SHP77 treated with DMSO at 0.1 percent for 48 hours (cell line): ENCODE data around the gene VEGFA.
"Not testable (repeated sequence)": the region's sequence is repeated elsewhere in the genome, so short reads cannot be mapped to it uniquely, and the experiment has no call there.

ENCODE experiments used
- DNase-seq: peaks from one replicate; lab custom pipeline; 2025; lab: John Stamatoyannopoulos, UW

VEGFA gene

DNA sequence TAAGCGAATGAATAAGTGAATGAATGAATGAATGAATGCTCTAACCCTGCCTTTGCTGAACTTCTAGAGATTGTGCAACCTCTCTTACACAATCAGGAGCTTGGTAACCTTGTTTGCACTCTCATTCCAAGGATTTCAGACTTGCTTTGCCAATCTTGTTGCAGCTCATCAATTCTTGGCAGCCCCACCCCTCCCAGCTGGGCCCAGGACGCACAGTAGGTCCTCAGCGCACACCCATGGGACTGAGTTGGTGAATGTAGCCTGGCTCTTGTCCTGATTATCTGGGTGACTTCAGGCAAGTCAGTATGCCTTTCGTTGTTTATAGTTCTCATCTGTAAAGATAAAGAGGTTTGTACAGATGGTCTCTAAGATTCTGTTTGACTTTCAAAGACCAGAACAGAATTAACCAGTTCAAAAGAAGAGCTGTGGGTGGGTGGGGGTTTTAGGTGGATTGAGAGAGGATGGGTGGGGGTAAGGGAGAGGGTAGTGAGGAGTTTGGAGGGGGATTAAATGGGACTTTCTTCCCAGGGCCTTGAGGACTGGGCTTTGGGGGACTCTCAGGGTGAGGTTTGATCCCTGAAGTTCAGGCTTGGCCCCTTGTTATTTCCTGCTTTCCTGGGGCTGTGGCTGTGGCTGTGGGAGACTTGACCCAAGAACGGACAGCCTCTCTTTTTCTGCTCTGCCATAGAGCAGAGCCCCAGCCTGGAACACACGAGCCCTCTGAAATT lies 33.2 kb downstream of the VEGFA start:
- DNase-seq: no peak

DNA sequence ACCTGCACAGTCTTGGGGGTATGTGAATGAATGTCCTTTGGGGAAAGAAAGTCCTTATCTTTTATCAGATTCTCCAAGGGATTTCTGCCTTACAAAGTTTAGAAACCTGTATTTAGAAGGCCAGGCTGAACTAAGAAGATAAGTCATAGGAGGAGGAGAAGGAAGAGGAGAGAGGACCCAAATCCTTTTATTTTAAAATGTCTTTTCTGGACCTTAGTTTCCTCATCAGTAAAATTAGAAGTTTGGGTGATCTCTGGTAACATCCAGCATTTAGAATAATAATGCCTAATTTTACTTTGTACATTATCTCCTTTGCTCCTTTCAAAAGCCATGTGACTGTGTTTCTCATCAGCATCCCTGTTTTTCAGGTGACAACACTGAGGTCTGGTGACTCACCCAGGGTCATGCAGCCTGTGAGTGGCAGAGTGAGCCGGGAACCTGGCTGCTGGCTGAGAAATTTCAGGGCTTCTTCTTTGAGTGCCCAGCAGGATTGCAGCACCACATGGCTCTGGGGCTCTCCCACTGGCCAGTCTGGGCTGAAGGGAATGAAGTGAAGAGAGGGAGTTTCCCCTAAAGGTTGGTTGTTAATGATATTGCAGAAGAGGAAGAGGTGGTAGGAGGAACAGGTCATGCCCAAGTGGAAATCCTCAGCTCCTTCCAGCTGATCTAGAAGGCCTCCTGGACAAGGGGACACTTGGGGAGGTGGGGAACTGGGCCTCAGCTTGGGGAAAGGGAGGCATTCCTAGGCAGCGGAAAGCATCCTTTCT lies 34.0 kb downstream of the VEGFA start:
- DNase-seq: no peak

DNA sequence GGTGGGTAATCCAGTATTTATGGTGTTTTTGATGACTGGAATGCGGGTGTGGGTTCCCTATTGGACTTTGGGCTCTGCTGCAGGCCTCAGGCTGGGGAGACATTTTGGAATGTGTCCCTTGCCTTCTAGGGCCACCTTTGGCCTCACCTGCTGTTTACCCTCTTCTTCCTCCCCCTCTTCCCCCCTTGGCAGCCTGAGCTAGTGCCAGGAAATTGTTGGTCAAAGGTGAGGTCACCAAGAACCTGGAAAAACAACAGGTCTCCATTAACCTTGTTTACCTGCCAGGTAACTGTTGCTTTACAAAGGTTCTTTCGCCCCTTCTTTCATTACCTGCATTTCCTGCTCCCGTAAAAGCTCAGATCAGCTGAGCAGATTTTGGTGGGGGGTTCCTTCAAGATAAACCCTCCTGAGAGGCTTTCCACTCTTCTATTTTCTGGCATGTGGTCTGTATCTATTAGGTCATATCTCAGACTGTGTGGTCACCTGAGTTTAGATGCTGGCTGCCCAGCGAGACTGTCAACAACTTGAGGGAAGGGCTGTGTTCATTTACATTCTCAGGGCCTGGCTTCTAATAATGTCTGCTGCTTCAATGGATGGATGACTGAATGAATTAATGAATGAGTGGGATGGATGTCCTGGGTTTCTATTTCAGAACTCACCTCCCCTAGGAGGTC lies 34.7 kb downstream of the VEGFA start:
- no peak for DNase-seq

DNA sequence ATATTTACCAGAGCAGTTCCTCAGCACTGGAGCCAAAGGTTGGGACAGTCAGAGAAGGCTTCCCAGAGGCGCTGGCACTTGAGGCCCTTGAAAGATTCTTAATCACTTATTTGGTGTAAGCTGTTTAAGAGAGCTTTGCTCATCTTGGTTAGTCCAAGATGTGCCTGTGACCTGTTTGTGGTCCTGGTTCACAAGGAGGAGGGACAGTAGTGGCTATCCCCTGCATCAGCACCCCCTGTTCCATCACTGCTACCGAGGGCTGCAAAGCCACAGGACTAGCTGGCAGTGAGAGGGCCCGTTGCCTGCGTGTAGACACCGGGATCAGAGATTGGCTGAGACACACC lies 35.7 kb downstream of the VEGFA start:
- DNase-seq: no peak

DNA sequence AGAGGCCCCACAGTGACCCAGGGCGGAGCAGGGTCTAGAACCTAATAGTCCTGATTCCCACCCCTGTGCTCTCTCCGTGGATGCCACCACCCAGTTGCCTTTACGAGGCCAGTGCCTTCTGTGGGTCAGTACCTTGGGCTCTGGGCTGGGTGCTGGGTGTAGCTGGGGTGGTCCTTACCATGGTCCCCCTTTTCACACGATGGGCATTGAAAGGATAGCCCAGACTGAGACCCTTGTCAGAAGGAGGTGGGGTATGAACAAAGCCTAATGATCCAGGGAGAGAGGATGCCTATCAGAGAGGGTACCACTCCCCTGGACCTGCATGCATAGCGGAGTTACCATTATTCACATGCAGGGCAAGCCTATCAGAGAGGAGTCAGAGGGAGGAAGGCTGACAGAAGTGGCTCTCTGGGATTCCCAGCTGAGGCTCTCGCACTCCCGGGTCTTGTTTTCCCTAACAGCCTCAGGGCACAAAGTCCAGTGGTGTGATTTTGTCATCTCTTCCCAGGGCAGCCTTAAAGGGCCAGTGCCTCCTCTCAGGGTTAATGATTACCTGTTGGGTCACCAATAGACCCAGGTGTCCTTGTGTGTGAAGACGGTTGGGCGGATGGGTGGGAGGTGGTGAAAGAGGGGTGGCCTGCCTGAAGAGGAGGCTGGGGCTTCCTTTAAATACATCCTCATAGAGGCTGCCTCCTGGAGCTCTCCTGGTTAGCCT lies 36.2 kb downstream of the VEGFA start:
- no peak for DNase-seq

DNA sequence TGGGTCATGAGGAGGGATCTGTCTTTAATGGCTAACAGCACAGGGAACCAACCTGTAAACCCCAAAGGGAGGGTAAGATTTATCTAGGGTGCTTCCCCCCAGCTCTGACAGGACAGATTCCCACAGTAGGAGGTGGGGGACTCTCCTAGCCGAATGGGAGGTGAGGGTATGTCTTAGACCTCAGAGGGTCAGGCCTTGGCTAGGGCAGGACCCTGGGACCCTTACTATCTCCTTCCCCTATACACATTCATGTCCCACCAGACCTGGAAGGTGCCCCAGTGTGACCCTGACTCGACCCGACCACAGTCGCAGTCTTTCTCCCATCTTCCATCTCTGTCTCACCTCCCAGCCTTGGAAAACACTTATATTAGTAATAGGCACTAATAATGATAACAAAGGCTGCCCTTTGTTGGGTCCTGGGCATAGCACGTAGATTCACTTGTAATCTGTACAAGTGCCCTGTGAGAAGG lies 36.8 kb downstream of the VEGFA start:
- no peak for DNase-seq

DNA sequence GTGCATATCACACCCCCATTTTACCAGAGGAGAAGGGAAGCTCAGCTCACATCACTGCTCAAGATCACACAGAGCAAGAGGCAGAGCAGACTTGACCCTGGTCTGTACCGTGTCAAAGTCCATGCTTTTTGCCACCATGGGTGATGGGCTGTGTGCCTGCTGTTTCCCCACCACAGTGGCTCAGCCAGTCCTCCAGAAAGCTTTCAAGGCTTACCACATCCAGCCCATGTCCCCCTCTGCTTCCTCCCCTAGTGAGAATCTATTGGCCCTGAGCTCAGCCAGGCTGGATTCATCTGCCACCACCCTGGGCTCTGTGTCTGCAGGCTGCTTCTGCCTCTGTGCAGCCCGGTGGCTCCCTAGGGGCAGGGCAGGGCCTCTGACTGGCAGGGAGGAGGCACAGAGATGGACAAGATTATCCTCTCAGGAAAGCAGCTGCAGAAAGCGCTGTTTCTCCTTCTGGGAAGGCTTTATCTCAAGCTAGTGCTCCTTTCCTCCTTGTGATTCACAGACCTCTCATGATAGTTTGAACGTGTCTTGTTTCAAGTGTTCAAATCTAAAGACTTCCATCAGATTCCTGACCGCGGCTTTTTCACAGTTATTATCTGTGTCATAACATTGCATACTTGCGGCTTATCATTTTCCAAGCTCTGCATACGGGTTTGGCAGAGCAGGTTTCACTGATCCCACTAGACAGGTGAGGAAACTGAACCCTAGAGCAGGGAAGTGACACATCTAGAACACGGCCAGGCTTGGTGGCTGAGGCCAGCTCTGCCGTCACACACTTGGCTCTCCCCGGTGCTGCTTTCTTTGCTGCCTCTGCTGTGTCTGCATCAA lies 37.4 kb downstream of the VEGFA start:
- DNase-seq: no peak

DNA sequence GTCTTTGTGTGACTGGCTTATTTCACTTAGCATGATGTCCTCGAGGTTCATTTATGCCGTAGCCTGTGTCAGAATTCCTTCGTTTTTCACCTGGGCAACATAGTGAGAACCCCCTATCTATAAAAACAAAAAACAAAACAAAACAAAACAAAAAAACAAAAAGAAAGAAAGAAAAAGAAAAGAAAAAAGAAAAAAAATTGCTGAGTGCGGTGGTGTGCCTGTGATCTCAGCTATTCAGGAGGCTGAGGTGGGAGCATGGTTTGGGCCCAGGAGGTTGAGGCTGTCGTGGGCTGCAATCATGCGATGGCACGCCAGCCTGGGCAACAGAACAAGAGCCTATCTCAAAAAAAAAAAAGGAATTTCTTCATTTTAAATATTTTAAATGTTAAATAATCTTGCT lies 38.4 kb downstream of the VEGFA start:
- DNase-seq: no peak

DNA sequence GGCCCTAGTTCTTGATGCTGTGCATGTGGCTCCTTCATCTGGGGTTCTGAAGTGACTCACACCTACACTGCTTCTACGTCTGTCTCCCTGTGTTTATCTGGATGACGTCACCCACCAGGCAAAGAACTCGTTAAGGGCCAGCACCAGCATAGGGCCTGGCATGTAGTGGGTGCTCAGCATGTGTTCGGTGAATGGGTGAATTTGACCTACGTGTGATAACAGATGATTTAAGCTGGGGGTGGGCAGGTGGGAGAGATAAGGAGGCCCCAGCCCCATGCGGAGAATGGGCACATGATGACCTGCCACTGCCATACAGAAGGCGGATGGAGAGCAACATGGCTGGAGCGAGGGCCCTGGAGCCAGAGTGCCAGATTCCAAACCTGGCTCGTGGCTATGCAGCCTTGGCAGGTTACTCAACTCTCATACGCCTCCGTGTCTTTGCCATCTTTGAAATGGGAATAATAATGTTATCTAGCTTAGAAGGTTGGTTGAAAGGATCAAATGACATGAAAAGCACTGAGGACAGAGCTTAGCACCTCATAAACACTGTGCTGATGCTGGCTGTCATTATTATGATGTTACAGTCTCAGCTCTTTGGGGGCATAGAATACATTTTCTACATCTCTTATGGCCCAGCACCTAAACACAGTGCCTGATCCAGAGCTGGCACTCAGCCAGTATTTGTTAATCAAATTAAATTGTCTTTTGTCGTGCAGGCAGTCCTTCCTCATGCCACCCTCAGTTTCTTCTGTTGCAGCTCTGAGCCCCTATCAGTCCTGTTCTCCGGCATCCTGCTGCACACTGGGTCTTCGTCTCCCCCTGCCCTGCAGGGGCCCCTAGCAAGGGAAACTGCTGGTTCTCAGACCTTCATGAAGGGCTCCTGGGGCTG lies 39.6 kb downstream of the VEGFA start:
- DNase-seq: peak; percentile 41

DNA sequence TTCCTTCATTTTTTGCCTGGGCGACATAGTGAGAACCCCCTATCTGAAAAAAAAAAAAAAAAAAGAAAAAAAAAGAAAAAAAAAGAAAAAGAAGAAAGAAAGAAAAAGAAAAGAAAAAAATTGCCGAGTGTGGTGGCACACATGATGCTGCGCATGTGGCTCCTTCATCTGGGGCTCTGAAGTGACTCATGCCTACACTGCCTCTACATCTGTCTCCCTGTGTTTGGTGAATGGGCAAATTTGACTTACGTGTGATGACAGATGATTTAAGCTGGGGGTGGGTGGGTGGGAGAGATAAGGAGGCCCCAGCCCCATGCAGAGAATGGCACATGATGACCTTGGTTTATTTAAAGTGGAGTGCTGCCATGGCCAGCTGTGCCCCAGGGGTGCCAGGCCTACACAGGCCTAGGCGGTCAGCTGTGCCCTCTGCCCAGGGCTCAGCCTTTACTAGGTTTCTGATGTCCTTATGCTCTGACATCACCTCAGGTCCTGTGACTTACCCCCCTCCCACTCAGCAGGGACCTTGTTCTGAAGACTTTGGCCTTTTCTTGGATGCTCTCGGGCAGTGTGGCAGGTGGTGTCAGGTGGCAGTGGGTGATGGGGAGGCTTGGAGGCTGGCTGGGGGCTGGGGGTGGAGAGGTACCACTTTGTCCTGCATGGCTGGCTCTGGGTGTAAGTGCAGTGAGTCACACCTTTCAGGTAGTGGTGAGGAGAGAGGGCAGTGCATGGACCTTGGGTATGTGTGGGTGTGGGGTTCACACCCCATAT lies 41.1 kb downstream of the VEGFA start:
- no peak for DNase-seq

DNA sequence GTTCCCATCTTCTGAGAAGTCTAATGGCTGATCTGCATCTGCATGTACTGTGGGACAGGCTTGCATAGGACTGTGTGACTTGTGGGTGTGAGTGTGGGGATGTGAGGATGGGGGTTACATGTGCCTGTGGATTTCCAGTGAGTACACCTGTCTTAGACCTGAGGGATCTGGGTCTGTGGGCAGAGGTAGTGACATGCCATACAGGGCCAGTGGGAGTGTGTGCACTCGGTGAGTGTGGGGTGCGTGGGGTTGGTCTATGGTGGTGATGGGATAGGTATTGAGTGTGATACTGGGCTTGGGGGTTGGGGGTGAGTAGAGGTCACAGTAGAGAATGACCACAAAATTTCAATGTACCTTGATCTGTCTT lies 41.7 kb downstream of the VEGFA start:
- no peak for DNase-seq

DNA sequence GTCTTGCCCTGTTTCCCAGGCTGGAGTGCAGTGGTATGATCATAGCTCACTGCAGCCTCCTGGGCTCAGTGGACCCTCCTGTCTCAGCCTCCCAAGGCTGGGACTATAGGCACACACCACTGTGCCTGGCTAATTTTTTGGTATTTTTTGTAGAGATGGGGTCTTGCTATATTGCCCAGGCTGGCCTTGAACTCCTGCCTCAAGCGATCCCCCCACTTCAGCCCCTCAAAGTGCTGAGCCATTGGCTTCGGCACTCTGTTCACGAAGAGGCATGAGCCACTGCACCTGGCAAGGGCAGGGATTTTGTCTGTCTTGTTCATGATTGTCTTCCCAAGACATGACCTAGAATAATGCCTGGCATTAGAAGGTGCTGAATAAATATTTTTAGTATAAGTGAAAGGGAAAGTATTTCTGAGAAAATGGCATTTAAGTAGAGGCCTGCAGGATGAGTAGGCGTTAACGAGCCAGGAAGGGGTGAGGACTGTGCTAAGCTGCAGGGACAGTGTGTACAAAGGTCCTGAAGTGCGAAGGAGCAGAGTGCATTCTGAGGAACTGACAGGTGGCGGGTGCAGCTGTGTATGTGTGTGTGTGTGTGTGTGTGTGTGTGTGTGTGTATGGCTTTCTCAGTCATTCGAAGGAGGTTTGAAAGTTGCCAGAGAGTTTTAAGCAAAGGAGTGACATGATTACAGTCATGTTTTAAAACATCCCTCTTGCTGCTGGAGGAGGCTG lies 43.0 kb downstream of the VEGFA start:
- DNase-seq: no peak

DNA sequence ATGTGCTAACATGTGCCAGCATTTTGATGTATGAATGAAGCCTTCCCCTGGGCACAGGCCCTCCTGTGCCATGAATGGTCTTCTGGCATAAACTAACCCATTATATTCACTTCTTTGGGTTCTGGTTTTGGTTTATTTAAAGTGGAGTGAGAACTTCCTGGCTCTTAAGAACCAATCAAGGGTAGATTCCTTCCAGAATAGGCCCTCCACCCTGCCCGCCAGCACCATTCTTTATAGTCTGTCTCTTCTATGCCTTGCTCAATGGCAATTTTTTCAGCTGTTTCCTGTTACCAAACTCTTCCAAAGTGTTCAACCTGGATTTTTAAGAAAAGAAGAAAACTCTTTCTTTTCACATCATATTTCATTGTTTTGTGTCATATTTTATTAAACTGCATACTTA lies 44.1 kb downstream of the VEGFA start:
- no peak for DNase-seq

DNA sequence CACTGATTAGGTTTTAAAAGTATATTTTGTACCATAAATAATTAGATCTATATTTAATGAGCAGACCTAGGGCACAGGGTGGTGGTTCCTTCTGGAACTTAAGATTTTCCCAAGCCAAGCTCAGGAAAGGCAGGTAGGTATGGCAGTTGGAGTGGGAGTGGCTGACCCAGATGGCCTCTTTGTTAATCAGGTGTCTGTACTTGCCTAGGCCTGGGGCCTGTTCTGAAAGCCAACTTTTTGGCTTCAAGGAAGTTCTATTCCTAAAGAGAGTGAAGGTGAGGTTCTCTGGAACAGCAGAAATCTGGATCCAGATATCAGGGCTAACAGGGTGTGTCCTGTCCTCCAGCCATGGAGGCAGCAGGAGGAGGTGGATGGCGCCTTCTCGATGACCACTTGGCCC lies 44.9 kb downstream of the VEGFA start:
- DNase-seq: no peak

DNA sequence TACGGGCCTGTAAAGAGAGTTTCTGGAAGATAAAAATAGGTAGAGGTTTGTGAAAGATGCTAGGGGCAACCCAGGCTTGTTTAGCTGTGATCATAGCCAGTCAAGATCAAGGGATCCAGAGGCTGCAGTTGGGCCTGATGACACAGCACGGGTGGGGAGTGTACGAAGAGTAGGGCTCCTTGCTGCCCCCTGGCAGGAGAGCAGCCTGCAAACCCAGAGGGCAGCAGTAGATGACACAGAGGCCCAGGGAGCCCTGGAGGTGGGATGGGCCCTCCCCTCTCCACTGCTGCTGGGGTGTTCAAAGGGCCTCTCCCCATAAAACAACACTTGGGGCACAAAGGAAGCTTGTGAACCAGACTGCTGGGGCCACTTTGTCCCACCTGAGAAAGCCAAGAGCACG lies 47.2 kb downstream of the VEGFA start:
- DNase-seq: no peak

DNA sequence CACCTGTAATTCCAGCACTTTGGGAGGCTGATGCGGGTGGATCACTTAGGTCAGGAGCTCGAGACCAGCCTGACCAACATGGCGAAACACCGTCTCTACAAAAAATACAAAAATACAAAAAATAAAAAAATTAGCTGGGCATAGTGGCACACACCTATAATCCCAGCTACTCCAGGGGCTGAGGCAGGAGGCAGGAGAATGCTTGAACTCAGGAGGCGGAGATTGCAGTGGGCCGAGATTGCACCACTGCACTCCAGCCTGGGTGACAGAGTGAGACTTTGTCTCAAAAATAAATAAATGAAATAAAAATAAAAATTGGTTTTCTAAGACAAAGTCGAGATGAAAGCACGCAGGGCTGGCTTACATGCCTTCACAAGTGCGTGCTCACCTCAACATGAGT lies 49.0 kb downstream of the VEGFA start:
- not testable (repeated sequence) for DNase-seq

DNA sequence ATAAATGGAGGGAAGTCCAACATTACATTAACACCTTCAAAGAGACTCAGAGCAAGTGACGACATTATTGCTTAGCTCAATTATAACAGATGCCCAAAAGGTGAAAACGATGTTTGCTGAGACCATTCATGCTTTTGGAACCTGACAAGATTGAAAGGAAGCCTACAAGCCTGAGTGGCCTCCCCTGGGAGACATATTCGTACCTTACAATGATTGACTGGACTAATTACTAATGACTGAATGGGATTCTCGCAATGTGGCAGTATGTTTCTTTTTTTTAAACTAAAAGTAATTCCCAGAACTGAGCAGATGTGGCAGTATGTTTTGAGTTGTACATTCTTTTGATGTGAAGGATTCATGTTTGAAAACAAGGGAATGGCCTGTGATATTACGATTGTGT lies 49.9 kb downstream of the VEGFA start:
- no peak for DNase-seq

DNA sequence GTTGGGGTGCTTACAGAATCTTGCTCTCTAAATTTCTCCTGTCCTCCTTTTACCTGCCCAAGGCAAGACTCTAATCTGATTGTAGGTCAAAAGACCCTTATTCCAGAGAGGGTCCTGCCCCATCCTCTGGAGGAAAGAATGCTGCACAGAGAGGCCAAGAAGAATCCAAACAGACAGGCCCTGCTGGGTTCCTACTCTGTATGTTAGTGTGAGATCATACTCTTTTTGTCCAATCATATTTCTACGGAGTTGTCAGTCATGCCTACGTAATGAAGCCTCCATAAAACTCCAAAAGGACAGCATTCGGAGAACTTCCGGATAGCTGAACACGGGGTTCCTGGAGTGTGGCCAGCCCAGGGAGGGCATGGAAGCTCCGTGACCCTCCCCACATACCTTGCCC lies 50.5 kb downstream of the VEGFA start:
- no peak for DNase-seq
